OCI-LY7 (cell line): Measurements from ENCODE around the gene H19.

Experiments
- EZH2phosphoT487 ChIP-seq: fragments of 200-600 bp; sonication (generic); IDR thresholded peaks from 2 replicates; pipeline ENCODE4 v1.6.1; 2018; ENCODE audit warnings: low read depth, borderline replicate concordance, mild to moderate bottlenecking, mixed run types, antibody characterized with exemption, low read length, moderate library complexity, mixed read lengths
- TF ChIP-seq, protein P1 (sequence below): fragments of 200-600 bp; sonication (generic); conservative IDR thresholded peaks from 2 replicates; pipeline ENCODE4 v1.5.1; 2014; ENCODE audit warnings: mild to moderate bottlenecking, antibody characterized with exemption, low read length, moderate library complexity, mixed read lengths

DNA sequence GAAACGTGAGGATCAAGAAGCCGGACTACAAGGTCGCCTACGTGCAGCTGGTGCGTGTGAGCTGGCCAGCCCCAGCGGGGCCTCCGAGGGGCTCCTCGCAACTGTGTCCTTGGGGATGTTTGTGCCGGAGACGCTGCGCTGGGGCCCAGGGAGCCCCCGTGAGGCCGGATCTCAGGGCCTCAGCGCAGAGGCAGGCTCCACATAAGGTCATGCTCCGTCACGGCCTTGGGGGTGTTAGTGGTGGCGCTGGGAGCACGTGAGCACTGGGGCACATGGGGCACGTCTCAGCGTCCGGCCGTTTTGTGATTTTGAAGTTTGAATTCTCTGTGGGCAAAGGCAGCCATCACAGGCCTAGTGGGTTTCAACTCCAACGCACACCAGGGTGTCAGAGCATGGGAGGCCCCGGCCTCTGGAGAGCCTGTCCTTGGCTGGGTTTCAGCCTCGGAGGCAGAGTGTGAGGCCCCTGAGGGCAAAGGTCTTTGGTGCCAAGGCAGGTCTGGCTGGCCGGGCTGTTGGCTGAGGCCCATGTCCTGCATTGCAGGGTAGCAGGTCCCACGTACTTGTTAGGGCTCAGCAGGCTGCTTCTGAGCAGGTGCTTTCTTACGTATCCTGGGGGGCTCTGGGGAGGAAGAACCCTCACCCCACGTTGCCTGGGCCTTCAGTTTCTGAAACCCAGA, 44.7 kb downstream of the H19 start:
- TF ChIP-seq, protein P1, sequence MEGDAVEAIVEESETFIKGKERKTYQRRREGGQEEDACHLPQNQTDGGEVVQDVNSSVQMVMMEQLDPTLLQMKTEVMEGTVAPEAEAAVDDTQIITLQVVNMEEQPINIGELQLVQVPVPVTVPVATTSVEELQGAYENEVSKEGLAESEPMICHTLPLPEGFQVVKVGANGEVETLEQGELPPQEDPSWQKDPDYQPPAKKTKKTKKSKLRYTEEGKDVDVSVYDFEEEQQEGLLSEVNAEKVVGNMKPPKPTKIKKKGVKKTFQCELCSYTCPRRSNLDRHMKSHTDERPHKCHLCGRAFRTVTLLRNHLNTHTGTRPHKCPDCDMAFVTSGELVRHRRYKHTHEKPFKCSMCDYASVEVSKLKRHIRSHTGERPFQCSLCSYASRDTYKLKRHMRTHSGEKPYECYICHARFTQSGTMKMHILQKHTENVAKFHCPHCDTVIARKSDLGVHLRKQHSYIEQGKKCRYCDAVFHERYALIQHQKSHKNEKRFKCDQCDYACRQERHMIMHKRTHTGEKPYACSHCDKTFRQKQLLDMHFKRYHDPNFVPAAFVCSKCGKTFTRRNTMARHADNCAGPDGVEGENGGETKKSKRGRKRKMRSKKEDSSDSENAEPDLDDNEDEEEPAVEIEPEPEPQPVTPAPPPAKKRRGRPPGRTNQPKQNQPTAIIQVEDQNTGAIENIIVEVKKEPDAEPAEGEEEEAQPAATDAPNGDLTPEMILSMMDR = no peak
- TF ChIP-seq EZH2phosphoT487 = no peak
